Kidney tubule cell (primary cell): Measurements from ENCODE around the gene ZBTB21.
A peak's percentile ranks its signal among the peaks of the same experiment; 100 is the strongest.
"Not testable (repeated sequence)": the region's sequence is repeated elsewhere in the genome, so short reads cannot be mapped to it uniquely, and the experiment has no call there.

Source experiments
- DNase-seq: peaks from one replicate; pipeline ENCODE4 v3.0.0-alpha.2; 2018; ENCODE audit warnings: low spot score

Gene ZBTB21

GRCh38 chr21:41966872-41967621 lies 43.1 kb downstream of the ZBTB21 start:
- no peak for DNase-seq

GRCh38 chr21:41966041-41966833 lies 43.9 kb downstream of the ZBTB21 start:
- no peak for DNase-seq

- DNase-seq: no peak
Measured at GRCh38 chr21:41965461-41966013, 44.6 kb downstream of the ZBTB21 start.

- DNase-seq: no peak
Measured at GRCh38 chr21:41965045-41965444, 45.1 kb downstream of the ZBTB21 start.

GRCh38 chr21:41964171-41964570 lies 46.0 kb downstream of the ZBTB21 start:
- no peak for DNase-seq

GRCh38 chr21:41962425-41962966 lies 47.7 kb downstream of the ZBTB21 start:
- no peak for DNase-seq

- no peak for DNase-seq
Measured at GRCh38 chr21:41961753-41962152, 48.4 kb downstream of the ZBTB21 start.

GRCh38 chr21:41961282-41961701 lies 48.9 kb downstream of the ZBTB21 start:
- no peak for DNase-seq

- no peak for DNase-seq
Measured at GRCh38 chr21:41960386-41960785, 49.8 kb downstream of the ZBTB21 start.

- not testable (repeated sequence) for DNase-seq
Measured at GRCh38 chr21:41959697-41960096, 50.5 kb downstream of the ZBTB21 start.

GRCh38 chr21:41958886-41959563 lies 51.1 kb downstream of the ZBTB21 start:
- DNase-seq: peak; percentile 81

- peak; percentile 97 for DNase-seq
Measured at GRCh38 chr21:41957991-41958766, 52.0 kb downstream of the ZBTB21 start.

GRCh38 chr21:41956926-41957729 lies 53.0 kb downstream of the ZBTB21 start:
- peak; percentile 72 for DNase-seq

- no peak for DNase-seq
Measured at GRCh38 chr21:41955516-41955915, 54.6 kb downstream of the ZBTB21 start.

- DNase-seq: no peak
Measured at GRCh38 chr21:41954654-41955499, 55.3 kb downstream of the ZBTB21 start.

- peak; percentile 74 for DNase-seq
Measured at GRCh38 chr21:41953831-41954653, 56.1 kb downstream of the ZBTB21 start, which contains the start of gene C2CD2. TSS of gene C2CD2 (minus strand) at chr21:41954018. CDS start at chr21:41953648, 370 bp downstream.

GRCh38 chr21:41953249-41953830 lies 56.8 kb downstream of the ZBTB21 start:
- DNase-seq: no peak
